Measurements from ENCODE around the gene RPS17.

RPS17 gene

DNA sequence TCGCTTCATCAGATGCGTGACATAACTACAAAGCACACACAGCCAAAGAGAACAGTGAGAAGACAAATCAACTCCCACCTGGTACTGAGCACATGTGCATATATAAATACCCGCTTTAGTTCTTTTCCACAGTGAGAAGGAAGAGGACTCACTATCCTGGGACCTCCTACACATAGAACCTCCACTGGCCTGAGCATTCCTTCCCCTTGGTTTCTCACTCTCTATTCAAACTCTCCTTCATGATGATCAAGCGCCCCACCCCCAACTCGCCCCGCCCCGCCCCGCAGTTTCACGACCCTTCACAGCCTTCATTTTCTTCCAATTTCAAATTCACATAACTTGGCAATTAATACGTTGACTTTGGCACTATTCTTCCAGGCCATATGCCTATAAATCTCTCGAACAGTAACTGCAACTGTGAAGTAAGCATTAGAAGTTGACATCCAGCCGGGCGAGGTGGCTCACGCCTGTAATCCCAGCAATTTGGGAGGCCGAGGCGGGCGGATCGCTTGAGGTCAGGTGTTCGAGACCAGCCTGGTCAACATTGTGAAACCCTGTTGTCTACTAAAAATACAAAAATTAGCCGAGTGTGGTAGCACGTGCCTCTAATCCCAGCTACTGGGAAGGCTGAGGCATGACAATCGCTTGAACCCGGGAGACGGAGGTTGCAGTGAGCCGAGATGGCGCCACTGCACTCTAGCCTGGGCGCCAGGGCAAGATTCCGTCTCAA lies 1.1 kb downstream of the RPS17 start:
- Histone ChIP-seq H2BK15ac (ENCODE audit: low read length) (no peak overlapping the region), H3K4me3 (ENCODE audit: low read length in 2 of 2) (peak overlapping the region; percentile 89 to 93), H3K23ac (ENCODE audit: low read depth, low read length, poor library complexity) (no peak overlapping the region), H2BK12ac (ENCODE audit: low read length) (no peak overlapping the region), H3K79me1 (ENCODE audit: low read depth, low read length) (peaks cover 1% of the 10 kb centered on the region), H3K9ac (ENCODE audit: low read depth, low read length, poor library complexity) (peak overlapping the region; percentile 89), H3K36me3 (replicated peaks in 1 of 2; ENCODE audit: control insufficient read depth in 2 of 2, insufficient read depth in 2 of 2, low read length in 2 of 2) (peaks cover 35 to 52% of the 10 kb centered on the region in 2 donors), H3K18ac (ENCODE audit: low read length) (no peak overlapping the region), H3K14ac (ENCODE audit: low read length) (no peak overlapping the region), H2AK5ac (ENCODE audit: low read depth, low read length) (peak overlapping the region; percentile 92), H2BK120ac (ENCODE audit: low read depth, low read length) (no peak overlapping the region), H4K8ac (ENCODE audit: low read depth, low read length) (no peak overlapping the region), H2AFZ (ENCODE audit: low read length) (no peak overlapping the region), H3K9me3 (replicated peaks in 1 of 2; ENCODE audit: control insufficient read depth in 2 of 2, insufficient read depth in 1 of 2, low read depth in 1 of 2, low read length in 2 of 2) (no peaks in the 10 kb centered on the region), H3K4ac (ENCODE audit: low read length) (no peak overlapping the region), H3K27ac (replicated peaks; ENCODE audit: low read length) (no peak overlapping the region), H3K4me1 (ENCODE audit: control insufficient read depth in 2 of 2, insufficient read depth in 1 of 2, low read depth in 1 of 2, low read length in 2 of 2) (peaks cover 14 to 19% of the 10 kb centered on the region in 2 donors), H3K4me2 (ENCODE audit: insufficient read depth, low read length, poor library complexity, severe bottlenecking) (peak overlapping the region; percentile 63), H2BK5ac (ENCODE audit: low read length) (no peak overlapping the region), H3K27me3 (ENCODE audit: control insufficient read depth in 3 of 3, insufficient read depth in 3 of 3, low read depth in 1 of 3, low read length in 3 of 3) (no peaks in the 10 kb centered on the region), H4K91ac (ENCODE audit: low read depth, low read length, poor library complexity) (no peak overlapping the region)
- no peak for DNase-seq (ENCODE audit: low spot score)
- no CpG with 5 or more reads among the region's 28 CpGs for WGBS, 2 donors (ENCODE audit: extremely low coverage in 2 of 2, insufficient read length in 2 of 2, insufficient replicate concordance in 1 of 2)

DNA sequence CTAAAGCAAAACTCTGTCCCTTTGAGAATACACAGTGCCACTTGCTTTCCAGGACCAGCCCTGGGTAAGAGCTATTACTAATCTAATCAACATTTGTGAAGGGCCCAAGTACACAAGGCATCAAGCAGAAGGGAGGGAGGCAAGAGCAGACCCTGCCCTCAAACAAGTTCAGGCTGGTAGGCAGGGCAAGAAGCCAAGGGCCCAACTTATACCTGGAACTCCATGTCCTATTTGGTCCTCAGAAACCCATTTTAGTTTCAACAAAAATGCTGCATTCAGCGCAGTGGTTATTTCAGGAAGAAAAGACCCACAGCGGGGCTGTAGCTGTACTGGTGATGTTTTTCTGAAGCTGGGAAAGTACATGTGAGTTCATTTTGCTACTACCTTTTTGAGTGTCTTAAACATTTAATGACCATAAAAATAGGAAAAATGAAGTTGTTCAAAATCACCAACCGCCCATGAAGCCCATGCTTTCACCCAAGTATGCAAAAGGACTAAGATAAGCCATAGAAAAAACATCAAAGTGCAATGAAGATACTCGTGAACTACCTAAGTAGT lies 2.8 kb downstream of the RPS17 start:
- no peak overlapping the region for H3K18ac ChIP-seq (ENCODE audit: low read length)
- H3K4me2 ChIP-seq (ENCODE audit: insufficient read depth, low read length, poor library complexity, severe bottlenecking), result no peak overlapping the region
- no peaks in the 10 kb centered on the region for H3K9me3 ChIP-seq (replicated peaks in 1 of 2; ENCODE audit: control insufficient read depth in 2 of 2, insufficient read depth in 1 of 2, low read depth in 1 of 2, low read length in 2 of 2)
- no peak overlapping the region for H2BK15ac ChIP-seq (ENCODE audit: low read length)
- no CpG with 5 or more reads among the region's 4 CpGs for WGBS, 2 donors (ENCODE audit: extremely low coverage in 2 of 2, insufficient read length in 2 of 2, insufficient replicate concordance in 1 of 2)
- peaks cover 44 to 61% of the 10 kb centered on the region in 2 donors for H3K36me3 ChIP-seq (replicated peaks in 1 of 2; ENCODE audit: control insufficient read depth in 2 of 2, insufficient read depth in 2 of 2, low read length in 2 of 2)
- no peak overlapping the region for H2AK5ac ChIP-seq (ENCODE audit: low read depth, low read length)
- no peak overlapping the region for H3K14ac ChIP-seq (ENCODE audit: low read length)
- no peak overlapping the region for H3K4me3 ChIP-seq (ENCODE audit: low read length in 2 of 2)
- no peak overlapping the region for H2AFZ ChIP-seq (ENCODE audit: low read length)
- no peak overlapping the region for H4K8ac ChIP-seq (ENCODE audit: low read depth, low read length)
- no peak overlapping the region for H3K4ac ChIP-seq (ENCODE audit: low read length)
- H3K27me3 ChIP-seq (ENCODE audit: control insufficient read depth in 3 of 3, insufficient read depth in 3 of 3, low read depth in 1 of 3, low read length in 3 of 3), result peaks cover 0 to 3% (median 0%) of the 10 kb centered on the region in 3 experiments
- H4K91ac ChIP-seq (ENCODE audit: low read depth, low read length, poor library complexity), result no peak overlapping the region
- H3K9ac ChIP-seq (ENCODE audit: low read depth, low read length, poor library complexity), result no peak overlapping the region
- H3K79me1 ChIP-seq (ENCODE audit: low read depth, low read length), result peaks cover 1% of the 10 kb centered on the region
- no peak overlapping the region for H2BK5ac ChIP-seq (ENCODE audit: low read length)
- no peak overlapping the region for H2BK12ac ChIP-seq (ENCODE audit: low read length)
- H2BK120ac ChIP-seq (ENCODE audit: low read depth, low read length), result no peak overlapping the region
- peaks cover 4 to 6% of the 10 kb centered on the region in 2 donors for H3K4me1 ChIP-seq (ENCODE audit: control insufficient read depth in 2 of 2, insufficient read depth in 1 of 2, low read depth in 1 of 2, low read length in 2 of 2)
- H3K27ac ChIP-seq (replicated peaks; ENCODE audit: low read length), result no peak overlapping the region
- no peak overlapping the region for H3K23ac ChIP-seq (ENCODE audit: low read depth, low read length, poor library complexity)
- no peak for DNase-seq (ENCODE audit: low spot score)

DNA sequence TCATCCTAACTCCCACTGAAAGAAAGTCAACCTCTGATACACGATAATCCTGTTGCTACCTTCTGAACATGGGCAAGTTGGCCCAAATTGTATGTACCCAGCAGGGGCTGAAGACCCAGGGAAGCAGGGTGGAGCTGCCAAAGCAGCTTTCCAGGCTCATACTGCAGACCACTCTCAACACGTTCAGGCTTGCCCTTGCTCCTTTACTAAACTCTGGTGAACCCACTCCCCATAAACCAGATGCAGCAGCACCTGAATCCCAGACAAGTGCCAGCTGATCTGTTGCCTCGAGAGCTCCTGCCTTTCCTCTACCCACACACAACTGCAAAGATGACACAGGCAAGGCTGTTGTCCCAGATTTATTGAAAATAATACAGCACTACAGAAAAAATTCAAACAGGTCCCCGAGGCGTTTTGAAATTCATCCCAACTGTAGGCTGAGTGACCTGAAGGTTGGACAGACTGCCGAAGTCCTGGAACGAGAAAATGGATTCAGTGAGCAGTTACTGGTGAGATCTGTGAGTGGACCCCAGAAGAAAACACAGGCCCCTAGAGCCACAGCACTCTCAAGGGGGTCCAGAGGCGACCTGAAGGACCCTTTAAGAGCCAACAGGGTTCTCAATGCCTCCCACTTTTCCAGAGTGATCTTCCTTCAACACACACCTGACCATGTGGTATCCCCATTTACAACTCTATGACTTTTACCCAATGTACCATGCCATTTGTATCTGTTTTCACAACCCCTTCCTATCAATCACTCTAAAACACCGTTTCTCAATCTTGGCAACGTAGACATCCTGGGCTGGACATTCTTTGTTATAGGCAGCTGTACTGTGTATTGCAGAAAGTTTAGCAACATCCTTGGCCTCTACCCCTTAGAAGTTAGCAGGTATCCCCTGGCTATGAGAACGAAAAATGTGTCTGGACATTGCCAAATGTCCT lies 3.6 kb downstream of the RPS17 start:
- no peaks in the 10 kb centered on the region for H3K9me3 ChIP-seq (replicated peaks in 1 of 2; ENCODE audit: control insufficient read depth in 2 of 2, insufficient read depth in 1 of 2, low read depth in 1 of 2, low read length in 2 of 2)
- no peak overlapping the region for H3K4ac ChIP-seq (ENCODE audit: low read length)
- H3K23ac ChIP-seq (ENCODE audit: low read depth, low read length, poor library complexity), result no peak overlapping the region
- no peak overlapping the region for H3K4me2 ChIP-seq (ENCODE audit: insufficient read depth, low read length, poor library complexity, severe bottlenecking)
- no peak overlapping the region for H3K4me3 ChIP-seq (ENCODE audit: low read length in 2 of 2)
- DNase-seq (ENCODE audit: low spot score), result no peak
- no peak overlapping the region for H2BK120ac ChIP-seq (ENCODE audit: low read depth, low read length)
- H3K18ac ChIP-seq (ENCODE audit: low read length), result no peak overlapping the region
- WGBS, 2 donors (ENCODE audit: extremely low coverage in 2 of 2, insufficient read length in 2 of 2, insufficient replicate concordance in 1 of 2), result 100% methylated on average over 1 of the region's 11 CpGs; no CpG with 5 or more reads in 1 of the 2 donors
- no peak overlapping the region for H2BK12ac ChIP-seq (ENCODE audit: low read length)
- peak overlapping the region; percentile 11 for H3K27ac ChIP-seq (replicated peaks; ENCODE audit: low read length)
- peaks cover 1% of the 10 kb centered on the region for H3K79me1 ChIP-seq (ENCODE audit: low read depth, low read length)
- H4K8ac ChIP-seq (ENCODE audit: low read depth, low read length), result no peak overlapping the region
- no peak overlapping the region for H3K9ac ChIP-seq (ENCODE audit: low read depth, low read length, poor library complexity)
- H2AFZ ChIP-seq (ENCODE audit: low read length), result no peak overlapping the region
- H2BK15ac ChIP-seq (ENCODE audit: low read length), result no peak overlapping the region
- no peak overlapping the region for H2BK5ac ChIP-seq (ENCODE audit: low read length)
- H2AK5ac ChIP-seq (ENCODE audit: low read depth, low read length), result no peak overlapping the region
- no peak overlapping the region for H3K14ac ChIP-seq (ENCODE audit: low read length)
- peaks cover 44 to 61% of the 10 kb centered on the region in 2 donors for H3K36me3 ChIP-seq (replicated peaks in 1 of 2; ENCODE audit: control insufficient read depth in 2 of 2, insufficient read depth in 2 of 2, low read length in 2 of 2)
- H4K91ac ChIP-seq (ENCODE audit: low read depth, low read length, poor library complexity), result no peak overlapping the region
- peaks cover 0 to 3% (median 0%) of the 10 kb centered on the region in 3 experiments for H3K27me3 ChIP-seq (ENCODE audit: control insufficient read depth in 3 of 3, insufficient read depth in 3 of 3, low read depth in 1 of 3, low read length in 3 of 3)
- peaks cover 4 to 6% of the 10 kb centered on the region in 2 donors for H3K4me1 ChIP-seq (ENCODE audit: control insufficient read depth in 2 of 2, insufficient read depth in 1 of 2, low read depth in 1 of 2, low read length in 2 of 2)
